GM13976 (cell line): ENCODE data around the gene HPCAL1.

Experiments used
- DNase-seq: peaks from one replicate; pipeline ENCODE4 v3.0.0; 2012; ENCODE audit warnings: low spot score
- in situ Hi-C: fragments of 300-500 bp; cut with MboI; formaldehyde crosslinking; loops from one replicate; pipeline ENCODE4 v1.12.0; 2022; ENCODE audit warnings: low sequenced_read_pairs, mixed read lengths, inconsistent platforms; ENCODE audit not compliant: unreplicated experiment
- TF ChIP-seq, protein P1 (sequence below): IDR thresholded peaks from 2 replicates; pipeline ENCODE4 v1.5.1; 2012; ENCODE audit warnings: borderline replicate concordance, mild to moderate bottlenecking; ENCODE audit not compliant: insufficient read depth; ENCODE audit errors: extremely low read depth, missing control alignments, control extremely low read depth

The HPCAL1 gene

GRCh38 chr2:10406491-10407188 is 103.9 kb downstream of the HPCAL1 start:
- in situ Hi-C loops, result no loop called here
- no peak for DNase-seq
- TF ChIP-seq, protein P1, sequence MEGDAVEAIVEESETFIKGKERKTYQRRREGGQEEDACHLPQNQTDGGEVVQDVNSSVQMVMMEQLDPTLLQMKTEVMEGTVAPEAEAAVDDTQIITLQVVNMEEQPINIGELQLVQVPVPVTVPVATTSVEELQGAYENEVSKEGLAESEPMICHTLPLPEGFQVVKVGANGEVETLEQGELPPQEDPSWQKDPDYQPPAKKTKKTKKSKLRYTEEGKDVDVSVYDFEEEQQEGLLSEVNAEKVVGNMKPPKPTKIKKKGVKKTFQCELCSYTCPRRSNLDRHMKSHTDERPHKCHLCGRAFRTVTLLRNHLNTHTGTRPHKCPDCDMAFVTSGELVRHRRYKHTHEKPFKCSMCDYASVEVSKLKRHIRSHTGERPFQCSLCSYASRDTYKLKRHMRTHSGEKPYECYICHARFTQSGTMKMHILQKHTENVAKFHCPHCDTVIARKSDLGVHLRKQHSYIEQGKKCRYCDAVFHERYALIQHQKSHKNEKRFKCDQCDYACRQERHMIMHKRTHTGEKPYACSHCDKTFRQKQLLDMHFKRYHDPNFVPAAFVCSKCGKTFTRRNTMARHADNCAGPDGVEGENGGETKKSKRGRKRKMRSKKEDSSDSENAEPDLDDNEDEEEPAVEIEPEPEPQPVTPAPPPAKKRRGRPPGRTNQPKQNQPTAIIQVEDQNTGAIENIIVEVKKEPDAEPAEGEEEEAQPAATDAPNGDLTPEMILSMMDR, result no peak

DNA sequence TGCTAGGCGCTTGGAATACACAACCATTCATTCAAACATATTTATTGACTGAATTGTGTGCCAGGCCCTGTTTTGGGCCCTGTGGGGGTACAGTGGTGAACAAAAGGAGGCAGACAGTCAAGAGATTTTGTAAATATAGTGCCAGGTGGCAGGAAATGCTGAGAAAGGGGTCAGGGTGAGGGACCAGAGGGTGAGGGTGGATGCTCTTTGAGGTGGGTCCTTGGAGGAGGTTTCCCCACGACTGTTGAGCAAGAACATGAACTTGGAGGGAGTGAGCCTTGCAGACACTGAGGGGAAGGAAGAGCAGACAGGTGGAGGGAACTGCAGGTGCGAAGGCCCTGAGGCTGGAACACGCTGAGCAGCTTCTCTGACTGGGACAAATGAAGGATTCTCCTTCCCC is 104.7 kb downstream of the HPCAL1 start:
- in situ Hi-C loops, result no loop called here
- TF ChIP-seq, protein P1, result no peak
- DNase-seq, result no peak

DNA sequence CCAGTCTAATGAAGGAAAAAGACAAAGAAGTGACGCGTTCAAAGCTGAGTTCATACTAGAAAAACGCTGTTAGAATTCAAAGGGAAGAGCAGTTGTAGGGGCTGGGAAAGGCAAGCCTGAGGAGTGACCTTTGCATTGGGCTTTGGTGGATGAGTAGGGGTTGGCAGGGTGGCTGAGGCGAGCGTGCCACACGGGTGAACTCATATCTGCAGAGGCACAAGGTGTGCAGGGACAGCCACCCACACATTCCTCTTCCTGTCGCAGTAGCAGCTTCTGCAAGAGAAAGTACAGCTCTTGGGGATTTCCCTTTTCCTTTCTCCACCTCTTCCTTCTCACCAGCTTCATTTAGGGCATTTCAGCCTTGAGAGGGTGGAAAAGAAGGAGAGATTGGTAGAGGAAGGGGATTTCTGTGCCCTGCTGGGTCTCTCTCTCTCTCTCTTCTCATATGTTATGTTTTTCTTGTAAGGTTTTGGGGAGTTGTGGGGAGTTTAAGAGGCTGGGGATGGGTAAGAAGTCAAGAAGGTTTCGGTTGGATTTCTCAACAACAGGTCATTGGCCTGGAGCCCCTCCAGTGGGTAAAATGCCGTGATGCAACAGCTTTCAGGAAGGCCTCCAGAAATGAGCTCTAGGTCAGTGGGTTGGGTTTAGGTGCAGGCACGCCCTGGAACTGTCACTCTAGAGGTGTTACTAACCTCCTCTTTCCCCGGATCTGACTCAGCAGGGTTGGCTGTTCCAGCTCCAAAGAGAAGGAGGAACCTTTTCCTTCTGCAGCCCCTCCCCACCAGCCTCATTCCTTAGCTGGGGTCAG is 105.3 kb downstream of the HPCAL1 start:
- in situ Hi-C loops, result no loop called here
- TF ChIP-seq, protein P1, result no peak
- peak; percentile 75 for DNase-seq

GRCh38 chr2:10408649-10409579 is 106.2 kb downstream of the HPCAL1 start:
- TF ChIP-seq, protein P1, result peak; percentile 95
- DNase-seq, result peak; percentile 90
- in situ Hi-C loops, result no loop called here

GRCh38 chr2:10410001-10410822 is 107.5 kb downstream of the HPCAL1 start:
- in situ Hi-C loops, result loop anchor here (10.0 kb wide), 1 partner anchor 285 kb away; the partner anchor contains the start of gene RRM2
- DNase-seq, result peak; percentile 79
- TF ChIP-seq, protein P1, result no peak

DNA sequence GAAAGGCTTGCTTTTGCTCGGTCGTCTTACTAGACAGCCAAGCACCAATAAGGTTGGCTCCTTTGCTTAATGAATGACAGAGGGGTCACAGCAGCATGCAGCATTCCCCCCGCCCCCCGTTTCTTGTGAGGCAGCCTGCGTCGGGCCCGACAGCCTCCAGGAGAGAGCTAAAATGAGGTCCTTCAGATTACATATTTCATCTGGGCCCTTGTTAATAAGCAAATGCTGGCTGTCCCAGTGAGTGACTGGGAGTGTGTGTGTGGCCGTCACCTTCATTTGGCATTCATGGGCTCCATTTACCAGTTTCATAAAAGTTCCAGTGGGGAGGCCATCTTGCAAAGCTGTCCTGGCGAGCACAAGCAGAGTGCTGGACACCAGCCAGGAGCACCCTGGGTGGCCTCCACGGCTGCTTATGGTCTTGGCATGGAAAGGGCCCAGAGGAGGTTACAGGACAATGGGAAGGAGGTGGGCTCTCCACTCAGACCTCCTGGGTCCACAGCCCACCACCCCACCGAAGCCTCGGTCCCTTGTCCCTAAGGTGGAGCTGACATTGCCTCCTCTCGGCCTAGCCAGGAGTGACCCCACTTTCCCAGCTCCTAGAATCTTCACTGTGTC is 108.2 kb downstream of the HPCAL1 start:
- no peak for DNase-seq
- TF ChIP-seq, protein P1, result no peak
- in situ Hi-C loops, result loop anchor here (10.0 kb wide), 1 partner anchor 286 kb away; the partner anchor contains the start of gene RRM2
